ENCODE data around the gene LCE1E.

LCE1E gene

DNA sequence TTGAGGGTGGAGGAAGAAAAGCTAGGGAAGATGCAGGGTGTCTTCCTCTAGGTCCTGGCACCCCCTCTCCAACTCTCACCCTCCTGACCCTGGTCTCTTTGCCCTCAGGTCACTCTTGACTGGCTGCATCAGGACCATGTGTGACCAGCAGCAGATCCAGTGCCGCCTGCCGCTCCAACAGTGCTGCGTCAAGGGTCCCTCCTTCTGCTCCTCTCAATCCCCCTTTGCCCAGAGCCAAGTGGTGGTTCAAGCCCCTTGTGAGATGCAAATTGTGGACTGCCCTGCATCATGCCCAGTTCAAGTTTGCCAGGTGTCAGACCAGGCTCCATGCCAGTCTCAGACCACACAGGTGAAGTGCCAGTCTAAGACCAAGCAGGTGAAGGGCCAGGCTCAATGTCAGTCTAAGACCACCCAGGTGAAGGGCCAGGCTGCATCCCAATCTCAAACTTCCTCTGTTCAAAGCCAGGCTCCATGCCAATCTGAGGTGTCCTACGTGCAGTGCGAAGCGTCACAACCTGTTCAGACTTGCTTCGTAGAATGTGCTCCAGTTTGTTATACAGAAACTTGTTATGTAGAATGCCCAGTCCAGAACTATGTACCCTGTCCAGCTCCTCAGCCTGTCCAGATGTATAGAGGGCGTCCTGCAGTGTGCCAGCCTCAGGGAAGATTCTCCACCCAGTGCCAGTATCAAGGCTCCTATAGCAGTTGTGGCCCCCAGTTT lies 26.4 kb upstream of the LCE1E start:
- DNase-seq (ENCODE audit: low read depth) = no peak
- TF ChIP-seq, protein P1, sequence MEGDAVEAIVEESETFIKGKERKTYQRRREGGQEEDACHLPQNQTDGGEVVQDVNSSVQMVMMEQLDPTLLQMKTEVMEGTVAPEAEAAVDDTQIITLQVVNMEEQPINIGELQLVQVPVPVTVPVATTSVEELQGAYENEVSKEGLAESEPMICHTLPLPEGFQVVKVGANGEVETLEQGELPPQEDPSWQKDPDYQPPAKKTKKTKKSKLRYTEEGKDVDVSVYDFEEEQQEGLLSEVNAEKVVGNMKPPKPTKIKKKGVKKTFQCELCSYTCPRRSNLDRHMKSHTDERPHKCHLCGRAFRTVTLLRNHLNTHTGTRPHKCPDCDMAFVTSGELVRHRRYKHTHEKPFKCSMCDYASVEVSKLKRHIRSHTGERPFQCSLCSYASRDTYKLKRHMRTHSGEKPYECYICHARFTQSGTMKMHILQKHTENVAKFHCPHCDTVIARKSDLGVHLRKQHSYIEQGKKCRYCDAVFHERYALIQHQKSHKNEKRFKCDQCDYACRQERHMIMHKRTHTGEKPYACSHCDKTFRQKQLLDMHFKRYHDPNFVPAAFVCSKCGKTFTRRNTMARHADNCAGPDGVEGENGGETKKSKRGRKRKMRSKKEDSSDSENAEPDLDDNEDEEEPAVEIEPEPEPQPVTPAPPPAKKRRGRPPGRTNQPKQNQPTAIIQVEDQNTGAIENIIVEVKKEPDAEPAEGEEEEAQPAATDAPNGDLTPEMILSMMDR (IDR thresholded peaks at IDR 0.05; ENCODE audit: control insufficient read depth, extremely low read depth, insufficient read depth) = no peak
- H3K4me3 ChIP-seq (ENCODE audit: low read depth, low read length) = no peak overlapping the region

DNA sequence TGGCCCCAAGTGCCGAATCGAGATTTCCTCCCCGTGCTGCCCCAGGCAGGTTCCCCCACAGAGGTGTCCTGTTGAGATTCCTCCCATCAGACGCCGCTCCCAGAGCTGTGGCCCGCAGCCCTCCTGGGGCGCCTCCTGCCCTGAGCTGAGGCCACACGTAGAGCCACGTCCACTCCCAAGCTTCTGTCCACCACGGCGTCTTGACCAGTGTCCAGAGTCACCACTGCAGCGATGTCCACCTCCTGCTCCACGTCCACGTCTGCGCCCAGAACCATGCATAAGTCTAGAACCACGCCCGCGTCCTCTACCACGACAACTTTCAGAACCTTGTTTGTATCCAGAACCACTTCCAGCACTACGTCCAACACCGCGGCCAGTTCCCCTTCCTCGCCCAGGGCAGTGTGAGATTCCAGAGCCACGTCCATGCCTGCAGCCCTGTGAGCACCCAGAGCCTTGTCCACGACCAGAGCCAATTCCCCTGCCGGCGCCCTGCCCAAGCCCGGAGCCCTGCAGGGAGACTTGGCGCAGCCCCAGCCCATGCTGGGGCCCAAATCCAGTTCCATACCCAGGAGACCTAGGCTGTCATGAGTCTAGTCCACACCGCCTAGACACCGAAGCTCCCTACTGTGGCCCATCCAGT lies 25.4 kb upstream of the LCE1E start:
- no peak for DNase-seq (ENCODE audit: low read depth)
- no peak overlapping the region for H3K4me3 ChIP-seq (ENCODE audit: low read depth, low read length)
- TF ChIP-seq, protein P1 (IDR thresholded peaks at IDR 0.05; ENCODE audit: control insufficient read depth, extremely low read depth, insufficient read depth) = no peak

DNA sequence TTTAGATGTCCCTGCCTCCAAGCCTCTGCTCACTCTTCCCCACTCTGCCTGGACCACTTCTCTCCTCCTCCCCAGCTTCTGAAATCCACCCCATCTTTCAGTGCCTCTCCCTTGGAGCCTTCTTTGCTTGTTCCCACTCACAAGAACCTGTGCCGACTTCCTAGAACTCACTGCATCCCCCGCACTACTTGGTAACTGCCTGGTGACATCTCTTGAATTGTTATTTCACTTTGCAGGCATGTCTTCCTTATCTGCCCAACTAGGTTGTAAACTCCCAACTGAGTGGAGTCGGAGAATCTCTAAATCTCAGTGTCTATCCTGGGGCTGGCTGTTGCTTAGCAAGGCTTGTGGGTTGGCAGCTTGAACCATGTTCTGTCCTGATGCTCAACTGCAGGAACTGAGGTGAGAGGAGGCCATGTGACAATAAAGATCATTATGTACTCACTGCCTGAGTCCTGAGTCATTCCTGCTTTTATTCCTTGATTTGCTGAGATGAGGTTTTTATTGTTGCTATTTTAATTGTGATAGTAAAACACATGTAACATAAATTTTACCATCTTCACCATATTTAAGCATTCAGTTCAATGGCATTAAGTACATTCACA lies 24.3 kb upstream of the LCE1E start:
- no peak for DNase-seq (ENCODE audit: low read depth)
- H3K4me3 ChIP-seq (ENCODE audit: low read depth, low read length) = no peak overlapping the region
- TF ChIP-seq, protein P1 (IDR thresholded peaks at IDR 0.05; ENCODE audit: control insufficient read depth, extremely low read depth, insufficient read depth) = no peak

DNA sequence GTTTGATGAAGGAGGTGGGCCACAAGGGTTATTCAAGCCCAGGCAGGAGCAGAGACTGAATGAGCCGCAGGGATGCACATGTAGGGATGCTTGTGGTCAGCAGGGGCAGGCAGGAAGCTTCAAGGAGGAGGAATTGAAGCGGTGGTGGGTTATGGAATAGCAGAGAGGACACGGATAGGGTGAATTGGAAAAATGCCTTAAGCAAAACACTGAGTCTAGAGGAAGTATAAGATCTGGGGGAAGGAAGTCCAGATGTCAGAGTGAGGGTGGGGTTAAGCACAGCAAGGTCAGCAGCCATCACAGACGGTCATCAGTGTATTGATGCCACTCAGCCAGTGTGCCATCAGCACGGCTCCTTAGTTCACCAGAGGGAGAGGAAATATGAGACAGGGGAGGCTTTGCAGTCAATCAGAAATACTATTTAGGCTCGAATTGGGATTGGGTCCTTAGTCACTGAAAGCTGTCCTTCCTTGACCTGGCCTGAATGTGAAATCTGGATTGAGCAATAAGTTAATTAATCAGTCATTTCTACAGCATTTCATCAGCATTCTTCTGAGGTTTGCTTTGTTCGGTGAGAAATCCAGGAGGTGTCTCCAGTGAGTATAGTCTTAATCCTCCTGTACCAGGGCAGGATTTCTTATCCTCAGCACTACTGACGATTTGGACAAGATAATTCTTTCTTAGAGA lies 17.1 kb upstream of the LCE1E start:
- DNase-seq (ENCODE audit: low read depth) = no peak
- TF ChIP-seq, protein P1 (IDR thresholded peaks at IDR 0.05; ENCODE audit: control insufficient read depth, extremely low read depth, insufficient read depth) = no peak
- no peak overlapping the region for H3K4me3 ChIP-seq (ENCODE audit: low read depth, low read length)

- no peak overlapping the region for H3K4me3 ChIP-seq (ENCODE audit: low read depth, low read length)
- TF ChIP-seq, protein P1 (IDR thresholded peaks at IDR 0.05; ENCODE audit: control insufficient read depth, extremely low read depth, insufficient read depth) = no peak
- DNase-seq (ENCODE audit: low read depth) = no peak
Observed at GRCh38 chr1:152770411-152770810, 15.6 kb upstream of the LCE1E start.

DNA sequence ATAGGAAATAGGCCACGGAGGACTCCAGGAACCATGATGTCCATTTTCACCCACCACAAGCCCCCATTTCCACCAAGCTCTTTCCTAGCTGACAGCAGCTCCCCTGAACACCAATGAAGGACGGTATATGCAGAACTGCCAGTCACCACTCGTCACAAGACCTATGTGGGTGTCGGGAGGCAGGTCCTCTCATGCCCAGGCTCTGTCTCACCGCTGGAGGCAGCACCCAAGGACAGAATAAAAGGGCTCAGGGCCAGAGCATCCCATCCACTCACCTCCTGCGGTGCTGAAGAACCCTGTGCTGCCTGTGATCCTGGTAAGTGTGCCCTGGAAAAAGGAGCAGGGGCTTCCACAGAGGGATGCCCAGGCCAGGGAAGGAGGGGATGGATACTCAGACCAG lies 11.2 kb upstream of the LCE1E start, which contains the start of gene LCE1F:
LCE1F (plus strand) TSS at position 266 of the 400 bp plus-strand sequence. CDS start 1,232 bp downstream, outside the sequence.
- TF ChIP-seq, protein P1 (IDR thresholded peaks at IDR 0.05; ENCODE audit: control insufficient read depth, extremely low read depth, insufficient read depth) = no peak
- H3K4me3 ChIP-seq (ENCODE audit: low read depth, low read length) = no peak within 1 kb of the TSS
- no peak for DNase-seq (ENCODE audit: low read depth)

All from LNCaP clone FGC (cell line).